RWPE2 (cell line): Measurements from ENCODE around the gene HDAC4.

Experiments
- ATAC-seq: fragments of 200-7000 bp; cut with Tn5 transposase; 3 replicates; pipeline ENCODE4 v1.9.1; 2021; ENCODE audit warnings: low read depth
- DNase-seq: peaks from one replicate; pipeline ENCODE4 v3.0.0-alpha.2; 2020; ENCODE audit warnings: low spot score
- H3K27ac ChIP-seq: fragments of 450-650 bp; 2 replicates; pipeline ENCODE4 v1.5.1; 2017; ENCODE audit warnings: mild to moderate bottlenecking; ENCODE audit not compliant: poor library complexity, severe bottlenecking
- H3K27me3 ChIP-seq: fragments of 250-450 bp; sonication (Bioruptor Pico); 2 replicates; pipeline ENCODE4 v1.5.1; 2021; ENCODE audit warnings: mild to moderate bottlenecking, moderate library complexity; ENCODE audit not compliant: insufficient read depth, poor library complexity, severe bottlenecking
- H3K36me3 ChIP-seq: fragments of 250-450 bp; sonication (Bioruptor Pico); 2 replicates; pipeline ENCODE4 v1.5.1; 2020; ENCODE audit warnings: low read depth, mild to moderate bottlenecking, moderate library complexity
- H3K4me1 ChIP-seq: fragments of 250-450 bp; sonication (Bioruptor Pico); 2 replicates; pipeline ENCODE4 v1.5.1; 2021; ENCODE audit warnings: mild to moderate bottlenecking, moderate library complexity; ENCODE audit not compliant: insufficient read depth, poor library complexity, severe bottlenecking
- H3K4me3 ChIP-seq: fragments of 250-450 bp; sonication (Bioruptor Pico); 2 replicates; pipeline ENCODE4 v1.5.1; 2021; ENCODE audit warnings: mild to moderate bottlenecking, moderate library complexity; ENCODE audit not compliant: severe bottlenecking
- H3K9me3 ChIP-seq: fragments of 250-450 bp; sonication (Bioruptor Pico); 2 replicates; pipeline ENCODE4 v1.5.1; 2021; ENCODE audit warnings: mild to moderate bottlenecking, moderate library complexity; ENCODE audit not compliant: severe bottlenecking
- CTCF ChIP-seq: fragments of 450-650 bp; IDR thresholded peaks from one replicate; pipeline ENCODE4 v1.5.1; 2017; ENCODE audit warnings: mild to moderate bottlenecking, moderate library complexity; ENCODE audit not compliant: poor library complexity, severe bottlenecking

The HDAC4 gene

GRCh38 chr2:239262484-239263230, 138.2 kb downstream of the HDAC4 start:
- H3K27me3 ChIP-seq: no peaks in the 10 kb centered on the region
- H3K4me1 ChIP-seq: peaks cover 25% of the 10 kb centered on the region
- H3K4me3 ChIP-seq: no peak overlapping the region
- no peak for DNase-seq
- no peaks in the 10 kb centered on the region for H3K36me3 ChIP-seq
- no peak overlapping the region for H3K27ac ChIP-seq
- no peaks in the 10 kb centered on the region for H3K9me3 ChIP-seq
- no peak for TF ChIP-seq CTCF
- ATAC-seq: no peak

GRCh38 chr2:239261796-239262483, 138.9 kb downstream of the HDAC4 start:
- H3K4me1 ChIP-seq: peaks cover 23% of the 10 kb centered on the region
- no peaks in the 10 kb centered on the region for H3K9me3 ChIP-seq
- no peak overlapping the region for H3K4me3 ChIP-seq
- no peaks in the 10 kb centered on the region for H3K27me3 ChIP-seq
- no peak for DNase-seq
- no peak overlapping the region for H3K27ac ChIP-seq
- TF ChIP-seq CTCF: no peak
- no peak for ATAC-seq
- no peaks in the 10 kb centered on the region for H3K36me3 ChIP-seq

- no peak overlapping the region for H3K27ac ChIP-seq
- H3K4me1 ChIP-seq: peaks cover 22% of the 10 kb centered on the region
- H3K36me3 ChIP-seq: no peaks in the 10 kb centered on the region
- no peak overlapping the region for H3K4me3 ChIP-seq
- ATAC-seq: no peak
- no peaks in the 10 kb centered on the region for H3K27me3 ChIP-seq
- no peaks in the 10 kb centered on the region for H3K9me3 ChIP-seq
- TF ChIP-seq CTCF: no peak
- no peak for DNase-seq
Measured at GRCh38 chr2:239261356-239261755, 139.5 kb downstream of the HDAC4 start.

- Histone ChIP-seq H3K27ac (no peak overlapping the region), H3K4me3 (no peak overlapping the region), H3K36me3 (no peaks in the 10 kb centered on the region), H3K27me3 (no peaks in the 10 kb centered on the region), H3K9me3 (no peaks in the 10 kb centered on the region), H3K4me1 (peaks cover 22% of the 10 kb centered on the region)
- DNase-seq (no peak), ATAC-seq (no peak)
- TF ChIP-seq CTCF: no peak
Measured at GRCh38 chr2:239260546-239261327, 140.1 kb downstream of the HDAC4 start.
